SK-N-SH (cell line): ENCODE data around the gene IMPACT.

Experiments
- CTCF ChIP-seq: fragments of 200-600 bp; sonication (generic); IDR thresholded peaks from 2 replicates; pipeline ENCODE4 v1.6.1; 2017; ENCODE audit warnings: antibody characterized with exemption, mild to moderate bottlenecking, moderate library complexity
- EZH2phosphoT487 ChIP-seq: fragments of 200-600 bp; sonication (generic); IDR thresholded peaks from 2 replicates; pipeline ENCODE4 v1.6.1; 2017; ENCODE audit warnings: low read depth, mixed run types, mild to moderate bottlenecking, antibody characterized with exemption, moderate library complexity, borderline replicate concordance
- MAX ChIP-seq: IDR thresholded peaks from 2 replicates; pipeline ENCODE4 v1.4.0; 2012; ENCODE audit warnings: low read depth
- RCOR1 ChIP-seq: fragments of 150-350 bp; IDR thresholded peaks from 2 replicates; pipeline ENCODE4 v1.6.1; 2017; ENCODE audit warnings: antibody characterized with exemption, low read length
- RXRA ChIP-seq: IDR thresholded peaks from 2 replicates; pipeline ENCODE4 v1.4.0; 2012; ENCODE audit warnings: low read depth, mild to moderate bottlenecking, borderline replicate concordance
- TEAD4 ChIP-seq: IDR thresholded peaks from 2 replicates; pipeline ENCODE4 v1.4.0; 2012; ENCODE audit warnings: mild to moderate bottlenecking, borderline replicate concordance; ENCODE audit not compliant: insufficient read depth

- no peak for TF ChIP-seq EZH2phosphoT487
- no peak for TF ChIP-seq MAX
- no peak for TF ChIP-seq RXRA
- no peak for TF ChIP-seq CTCF
- no peak for TF ChIP-seq RCOR1
- no peak for TF ChIP-seq TEAD4
Observed at GRCh38 chr18:24427484-24427883, 1.0 kb downstream of the IMPACT start.
